Measurements from ENCODE around the gene FADS2. TPM values are rescaled to one million over a fixed set of nuclear protein-coding genes. Genes with fewer than 3 reads are reported as not detected.

FADS2 gene
- total RNA-seq, 1 experiment from 2014 or later: 514 TPM

DNA sequence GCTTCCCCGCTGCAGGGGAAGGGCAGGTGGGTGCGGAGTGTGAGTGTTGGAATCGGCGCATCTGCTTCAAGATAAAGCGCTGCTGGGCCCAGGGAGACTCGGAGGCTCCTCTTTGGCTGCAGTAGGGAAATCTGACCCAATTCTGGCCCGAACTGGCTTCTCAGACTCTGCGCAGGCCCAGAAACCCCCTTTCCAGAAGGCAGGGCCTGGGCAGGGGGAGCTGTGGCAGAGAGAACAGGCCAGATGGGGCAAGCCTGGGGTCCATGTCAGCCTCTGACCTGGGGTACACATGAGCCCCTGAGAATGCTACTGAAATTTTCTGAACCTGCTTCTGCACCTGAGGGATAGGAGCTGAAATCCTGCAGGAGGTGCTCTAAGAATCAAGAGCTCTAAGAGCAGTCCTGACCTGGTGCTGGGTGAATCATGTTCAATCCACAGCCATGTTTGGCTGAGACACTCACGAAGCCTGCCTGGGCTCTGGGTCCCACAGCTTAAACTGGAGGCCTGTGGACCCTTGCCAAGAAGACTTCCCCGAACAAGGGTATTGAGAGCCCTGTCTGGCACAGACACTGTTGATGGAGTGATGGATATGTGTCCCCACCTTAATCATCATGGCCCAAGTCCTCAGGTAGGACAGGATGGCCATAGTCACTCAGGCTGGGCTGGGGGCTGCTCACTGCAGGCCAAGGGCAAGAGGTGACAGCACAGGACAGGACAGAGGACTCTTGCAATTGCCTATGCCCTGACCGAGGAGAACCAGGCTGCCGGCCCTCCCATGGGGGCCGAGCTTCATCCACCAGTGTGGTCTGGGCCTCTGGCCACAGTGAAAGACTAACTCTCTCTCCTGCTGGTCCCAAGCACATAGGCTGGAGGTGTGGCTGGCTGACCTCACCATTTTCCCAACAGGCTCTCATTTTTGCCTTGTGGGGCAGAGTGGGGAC, 82.4 kb downstream of the FADS2 start:
- Histone ChIP-seq H3K27ac (no peak overlapping the region), H3K36me3 (ENCODE audit: low read depth) (no peaks in the 10 kb centered on the region), H3K9me2 (ENCODE audit: insufficient read depth) (no peaks in the 10 kb centered on the region), H3K4me2 (no peak overlapping the region), H3F3A (ENCODE audit: insufficient read depth, low read depth) (peaks cover 6% of the 10 kb centered on the region; the same call in 1 of the 2 replicates), H4K20me1 (ENCODE audit: insufficient read depth) (no peaks in the 10 kb centered on the region), H3K4me1 (replicated peaks; ENCODE audit: insufficient read depth) (no peaks in the 10 kb centered on the region), H3K79me2 (ENCODE audit: low read depth) (no peaks in the 10 kb centered on the region), H3K27me3 (ENCODE audit: insufficient read depth, low read depth) (no peaks in the 10 kb centered on the region), H3K9me3 (ENCODE audit: insufficient read depth, low read depth) (no peaks in the 10 kb centered on the region), H3K4me3 (no peak overlapping the region), H2AFZ (no peak overlapping the region)
- POLR2A ChIA-PET (ENCODE audit: unreplicated experiment): no interaction called here
- DNase-seq: no peak
- CTCF ChIA-PET: interaction anchor here (0.6 to 1.1 kb wide), 2 partner anchors 37 to 38 kb away, joined by 4 to 5 read pairs; no protein-coding TSS in a partner anchor
- TF ChIP-seq, protein P1, sequence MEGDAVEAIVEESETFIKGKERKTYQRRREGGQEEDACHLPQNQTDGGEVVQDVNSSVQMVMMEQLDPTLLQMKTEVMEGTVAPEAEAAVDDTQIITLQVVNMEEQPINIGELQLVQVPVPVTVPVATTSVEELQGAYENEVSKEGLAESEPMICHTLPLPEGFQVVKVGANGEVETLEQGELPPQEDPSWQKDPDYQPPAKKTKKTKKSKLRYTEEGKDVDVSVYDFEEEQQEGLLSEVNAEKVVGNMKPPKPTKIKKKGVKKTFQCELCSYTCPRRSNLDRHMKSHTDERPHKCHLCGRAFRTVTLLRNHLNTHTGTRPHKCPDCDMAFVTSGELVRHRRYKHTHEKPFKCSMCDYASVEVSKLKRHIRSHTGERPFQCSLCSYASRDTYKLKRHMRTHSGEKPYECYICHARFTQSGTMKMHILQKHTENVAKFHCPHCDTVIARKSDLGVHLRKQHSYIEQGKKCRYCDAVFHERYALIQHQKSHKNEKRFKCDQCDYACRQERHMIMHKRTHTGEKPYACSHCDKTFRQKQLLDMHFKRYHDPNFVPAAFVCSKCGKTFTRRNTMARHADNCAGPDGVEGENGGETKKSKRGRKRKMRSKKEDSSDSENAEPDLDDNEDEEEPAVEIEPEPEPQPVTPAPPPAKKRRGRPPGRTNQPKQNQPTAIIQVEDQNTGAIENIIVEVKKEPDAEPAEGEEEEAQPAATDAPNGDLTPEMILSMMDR (conservative IDR thresholded peaks at IDR 0.05): no peak
- TF ChIP-seq EZH2 (IDR thresholded peaks at IDR 0.05; ENCODE audit: low read depth): no peak
- BruUV-seq (replicated peaks): no TSS peak
- intact Hi-C loops (cut with micrococcal nuclease; ENCODE audit: unreplicated experiment): no loop called here

DNA sequence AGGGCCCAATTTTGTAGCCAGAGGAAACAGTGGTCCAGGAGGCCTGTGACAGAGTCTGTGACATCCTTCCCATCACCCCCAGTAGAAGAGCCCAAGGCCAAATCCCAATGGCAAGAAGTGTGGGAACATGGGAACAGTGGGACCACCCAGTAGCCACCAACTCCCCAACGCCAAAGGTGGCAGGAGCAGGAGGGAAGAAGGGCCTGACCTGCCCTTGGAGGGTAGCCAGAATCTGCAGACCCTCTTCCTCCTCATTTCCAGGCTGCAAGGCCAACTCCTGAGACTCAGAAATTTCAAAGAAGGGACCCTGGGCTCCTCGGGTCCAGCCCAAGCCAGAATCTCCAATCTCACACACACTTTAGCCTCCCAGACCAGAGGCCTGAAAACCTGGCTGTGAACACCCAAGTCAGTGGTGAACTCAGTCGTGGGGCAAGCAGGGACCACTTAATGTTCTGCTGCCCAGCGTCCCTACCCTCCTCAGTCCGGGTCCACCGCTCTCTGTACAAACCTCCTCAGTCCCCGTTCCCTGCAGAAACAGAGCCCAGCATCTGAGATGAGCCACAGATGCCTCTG, 83.1 kb downstream of the FADS2 start:
- H3K4me1 ChIP-seq (replicated peaks; ENCODE audit: insufficient read depth): no peaks in the 10 kb centered on the region
- POLR2A ChIA-PET (ENCODE audit: unreplicated experiment): no interaction called here

More for the DNA sequence above, 83.1 kb downstream of the FADS2 start:
- Histone ChIP-seq H3K79me2 (ENCODE audit: low read depth) (no peaks in the 10 kb centered on the region), H2AFZ (no peak overlapping the region), H3K9me2 (ENCODE audit: insufficient read depth) (no peaks in the 10 kb centered on the region), H3K36me3 (ENCODE audit: low read depth) (no peaks in the 10 kb centered on the region), H3K27me3 (ENCODE audit: insufficient read depth, low read depth) (no peaks in the 10 kb centered on the region), H3F3A (ENCODE audit: insufficient read depth, low read depth) (peaks cover 9% of the 10 kb centered on the region; the same call in 1 of the 2 replicates), H3K4me2 (no peak overlapping the region), H3K27ac (no peak overlapping the region), H3K9me3 (ENCODE audit: insufficient read depth, low read depth) (no peaks in the 10 kb centered on the region), H3K4me3 (no peak overlapping the region), H4K20me1 (ENCODE audit: insufficient read depth) (no peaks in the 10 kb centered on the region)
- intact Hi-C loops (cut with micrococcal nuclease; ENCODE audit: unreplicated experiment): no loop called here
- DNase-seq: no peak
- TF ChIP-seq, protein P1 (conservative IDR thresholded peaks at IDR 0.05): no peak
- no peak for TF ChIP-seq EZH2 (IDR thresholded peaks at IDR 0.05; ENCODE audit: low read depth)
- CTCF ChIA-PET: interaction anchor here (0.6 kb wide), 1 partner anchor 13 kb away, joined by 6 read pairs; no protein-coding TSS in a partner anchor
- BruUV-seq (replicated peaks): no TSS peak
